HG02943 (cell line): ENCODE results near the gene ANKS1A.

ENCODE experiments used
- ATAC-seq: cut with Tn5 transposase; IDR thresholded peaks from one replicate; pipeline ENCODE4 v1.9.1; 2021; ENCODE audit warnings: mild to moderate bottlenecking, low read depth, moderate library complexity; ENCODE audit not compliant: unreplicated experiment

The ANKS1A gene

DNA sequence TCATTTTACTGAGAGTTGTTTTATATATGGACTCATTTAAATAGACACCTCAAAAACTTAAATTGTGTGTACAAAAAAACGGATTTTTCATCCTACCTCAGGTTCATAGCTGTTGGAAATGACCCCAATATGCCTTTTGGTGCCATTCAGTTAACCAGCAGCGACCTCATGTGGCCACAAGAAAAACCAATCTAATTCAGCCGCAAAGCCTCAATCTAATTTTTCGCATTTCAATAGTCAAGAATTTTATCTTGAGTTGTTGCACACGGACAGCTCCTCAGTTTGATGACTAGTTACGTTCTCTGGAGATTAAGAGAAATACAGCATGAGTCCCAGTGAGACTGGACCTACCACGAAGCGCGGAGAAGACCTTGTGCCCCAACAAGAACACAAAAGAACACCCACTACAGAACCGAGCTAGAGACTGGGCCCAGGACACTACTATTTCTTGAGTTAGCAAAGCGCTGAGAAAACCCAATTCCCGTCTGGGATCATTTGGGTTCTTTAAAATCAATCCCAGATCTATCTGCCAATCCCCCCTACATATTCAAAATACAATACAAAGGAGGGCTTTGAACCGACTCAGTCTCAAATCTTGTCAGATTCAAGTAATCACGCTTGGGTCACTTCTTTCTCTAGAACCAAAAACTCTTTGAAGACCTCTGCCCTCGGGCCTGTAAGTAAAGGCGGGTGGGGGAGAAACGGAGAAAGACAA is 251.0 kb downstream of the ANKS1A start:
- ATAC-seq: no peak

DNA sequence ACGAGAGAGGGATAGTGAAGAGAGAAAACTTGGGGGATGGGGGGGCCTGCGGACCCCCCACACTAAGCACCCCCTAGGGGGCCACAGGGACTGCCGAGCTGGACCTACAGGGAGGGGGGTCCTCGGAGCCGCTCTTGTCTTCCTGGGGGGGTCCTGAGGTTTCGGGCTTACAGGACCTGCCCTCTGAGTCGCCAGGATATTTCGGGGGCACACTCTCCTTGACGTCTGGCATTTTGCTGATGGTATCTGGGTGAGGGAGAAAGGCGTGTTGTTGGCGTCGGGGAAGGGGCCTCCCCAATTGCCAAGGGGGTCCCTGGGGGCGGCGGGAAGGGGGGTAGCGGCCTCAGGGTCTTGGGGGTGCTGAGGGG is 251.6 kb downstream of the ANKS1A start:
- no peak for ATAC-seq
